M059J (cell line): ENCODE results near the gene ZNF581. TPM values are rescaled to one million over a fixed set of nuclear protein-coding genes. Genes with fewer than 3 reads are reported as not detected.

ENCODE experiments used
- DNase-seq: peaks from one replicate; pipeline ENCODE4 v3.0.0-alpha.2; 2012; ENCODE audit warnings: low read depth
- total RNA-seq: library from RNA; depleted of rRNA; stranded (reverse); fragments of >200 nt; shearing (Covaris generic); gene quantifications from 2 replicates; pipeline ENCODE4 v1.2.3, GENCODE V29; 2014

ZNF581 gene
- total RNA-seq, 1 experiment from 2014 or later = 12.6 TPM

DNA sequence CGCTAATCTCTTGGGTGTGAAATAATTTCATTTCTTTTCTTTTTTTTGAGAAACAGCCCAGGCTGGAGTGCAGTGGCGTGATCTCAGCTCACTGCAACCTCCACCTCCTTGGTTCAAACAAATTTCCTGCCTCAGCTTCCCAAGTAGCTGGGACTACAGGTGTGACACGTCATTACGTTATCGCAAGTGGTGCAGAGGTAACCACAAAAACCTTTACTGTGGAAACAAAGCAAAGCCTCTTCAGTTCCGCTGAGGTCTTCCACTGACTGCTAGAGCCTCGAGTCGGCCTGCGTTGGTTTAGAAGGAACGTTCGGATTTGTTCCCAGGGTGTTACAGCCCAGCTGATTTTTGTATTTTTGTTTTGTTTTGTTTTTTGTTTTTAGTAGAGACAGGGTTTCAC lies 17.1 kb upstream of the ZNF581 start:
- no peak for DNase-seq

DNA sequence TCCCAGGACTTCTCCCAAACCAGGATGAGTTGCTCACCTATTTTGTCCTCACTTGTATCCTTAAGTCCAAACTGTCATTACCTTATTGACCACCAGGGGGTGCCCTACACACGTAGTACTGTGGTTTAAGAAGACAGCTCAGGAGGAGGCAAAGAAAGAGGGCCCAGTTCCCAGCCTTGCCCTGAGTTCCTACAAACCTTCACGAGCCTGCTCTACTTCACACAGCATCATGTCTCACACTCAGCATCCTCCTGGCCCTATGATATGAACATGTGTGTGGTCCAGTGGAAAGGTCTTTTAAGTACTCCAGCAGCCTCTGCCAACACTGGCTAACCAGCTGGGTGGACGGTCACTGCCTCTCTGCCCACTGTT lies 11.0 kb upstream of the ZNF581 start:
- peak; percentile 90 for DNase-seq

DNA sequence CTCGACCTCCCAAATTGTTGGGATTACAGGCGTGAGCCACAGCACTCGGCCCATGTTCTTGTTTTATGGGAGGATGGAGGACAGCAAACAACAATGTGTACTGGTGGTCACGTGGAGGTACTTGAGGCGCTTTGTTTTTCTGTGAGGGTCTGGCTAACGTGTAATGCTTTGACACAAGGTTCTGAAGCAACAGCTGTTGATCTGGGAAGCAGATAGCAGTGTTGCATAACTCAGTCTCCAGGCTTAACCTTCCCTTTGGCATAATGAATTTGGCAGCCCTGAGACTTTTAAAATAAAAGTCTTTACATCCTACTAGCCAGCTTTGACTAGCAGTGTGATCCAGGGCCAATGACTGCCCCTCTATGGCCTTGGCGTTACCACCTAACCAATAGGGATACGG lies 9.6 kb upstream of the ZNF581 start:
- DNase-seq = no peak

DNA sequence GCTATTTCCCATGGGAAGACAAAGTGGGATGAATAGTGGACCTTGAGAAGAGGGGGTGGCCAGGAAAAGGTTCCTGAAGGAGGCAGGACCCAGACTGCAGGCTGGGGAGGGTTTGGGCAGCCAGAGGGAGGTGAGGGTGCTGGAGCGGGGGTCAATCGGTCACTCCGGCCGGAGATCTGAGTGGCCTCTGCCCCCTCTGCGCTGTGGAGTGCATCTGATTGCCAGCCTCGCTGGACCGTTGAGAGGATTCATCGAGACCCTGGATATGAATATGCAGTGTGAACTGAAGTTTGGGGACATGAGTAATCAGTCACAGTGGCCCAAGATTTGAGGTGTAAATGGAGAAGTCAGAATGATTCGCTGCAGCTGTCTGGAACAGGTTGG lies 8.1 kb upstream of the ZNF581 start:
- DNase-seq = no peak

GRCh38 chr19:55635856-55636440 lies 7.5 kb upstream of the ZNF581 start:
- no peak for DNase-seq

- no peak for DNase-seq
Measured at GRCh38 chr19:55636723-55637122, 6.7 kb upstream of the ZNF581 start.

DNA sequence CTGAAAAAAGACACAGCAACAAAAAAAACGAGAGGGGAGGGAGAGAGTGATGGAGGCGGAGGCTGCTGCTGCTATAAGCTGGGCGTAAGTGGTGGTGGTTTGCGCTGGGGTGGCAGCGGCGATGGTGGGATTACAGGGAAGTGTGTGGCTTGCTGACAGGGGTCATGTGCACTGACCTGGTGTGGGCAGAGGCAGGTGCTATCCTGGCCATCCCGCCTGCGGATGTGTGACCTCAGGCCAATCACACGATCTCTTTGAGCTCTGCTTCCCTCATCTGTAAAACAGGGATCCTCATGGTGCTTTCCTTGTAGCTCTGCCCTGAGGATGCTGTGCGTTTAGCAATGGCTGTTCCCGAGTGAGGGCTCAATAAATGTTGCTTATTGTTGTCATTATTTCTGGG lies 5.9 kb upstream of the ZNF581 start:
- no peak for DNase-seq

- peak; percentile 63 for DNase-seq
Measured at GRCh38 chr19:55638864-55639359, 4.5 kb upstream of the ZNF581 start.

- DNase-seq = peak; percentile 34
Measured at GRCh38 chr19:55640043-55640576, 3.3 kb upstream of the ZNF581 start.

DNA sequence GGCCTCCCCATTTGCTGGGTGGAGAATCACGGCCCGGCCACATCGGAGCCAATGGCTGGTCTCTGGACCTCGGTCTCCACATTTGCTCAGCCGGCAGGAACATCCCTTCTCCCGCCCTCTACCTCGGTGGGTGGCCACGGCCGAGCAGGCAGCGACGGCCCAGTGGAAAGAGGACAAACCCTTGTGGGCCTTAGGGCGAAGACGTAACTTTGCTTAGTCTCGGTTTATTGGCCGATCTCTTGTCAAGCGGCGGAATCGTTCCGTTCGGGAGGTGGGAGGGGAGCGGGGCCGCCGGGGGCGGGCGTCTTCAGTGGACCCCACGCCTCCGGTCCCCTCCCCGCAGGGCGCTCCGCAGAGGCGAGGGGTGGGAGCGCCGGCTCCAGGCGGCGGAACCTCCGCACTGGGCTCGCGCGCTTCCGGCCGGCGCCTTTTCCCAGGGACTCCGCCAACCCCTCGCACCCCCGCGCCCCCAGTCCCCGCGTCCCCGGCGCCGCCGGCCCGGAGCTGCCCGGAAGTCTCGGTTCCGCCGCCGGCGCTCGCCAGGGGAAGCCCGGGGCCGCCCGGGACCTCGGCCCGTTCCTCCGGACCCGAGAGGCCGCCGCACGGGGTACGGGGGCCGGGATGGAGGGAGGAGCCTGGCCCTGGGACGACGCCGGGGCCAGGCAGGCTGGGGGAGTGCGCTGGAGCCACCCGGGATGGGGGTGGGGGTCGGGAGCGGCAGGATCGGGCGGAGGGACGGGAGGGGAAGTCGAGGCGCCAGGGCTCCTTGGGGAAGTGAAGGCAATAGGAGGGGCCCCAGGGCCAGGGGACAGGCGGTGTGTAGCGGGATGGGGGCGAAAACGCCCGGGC lies 2.6 kb upstream of the ZNF581 start, which contains the start of gene ZNF580:
TSS of gene ZNF580 (plus strand) at position 426 of the 849 bp plus-strand sequence. CDS start 1,507 bp downstream, outside the sequence.
- peak; percentile 78 for DNase-seq

DNA sequence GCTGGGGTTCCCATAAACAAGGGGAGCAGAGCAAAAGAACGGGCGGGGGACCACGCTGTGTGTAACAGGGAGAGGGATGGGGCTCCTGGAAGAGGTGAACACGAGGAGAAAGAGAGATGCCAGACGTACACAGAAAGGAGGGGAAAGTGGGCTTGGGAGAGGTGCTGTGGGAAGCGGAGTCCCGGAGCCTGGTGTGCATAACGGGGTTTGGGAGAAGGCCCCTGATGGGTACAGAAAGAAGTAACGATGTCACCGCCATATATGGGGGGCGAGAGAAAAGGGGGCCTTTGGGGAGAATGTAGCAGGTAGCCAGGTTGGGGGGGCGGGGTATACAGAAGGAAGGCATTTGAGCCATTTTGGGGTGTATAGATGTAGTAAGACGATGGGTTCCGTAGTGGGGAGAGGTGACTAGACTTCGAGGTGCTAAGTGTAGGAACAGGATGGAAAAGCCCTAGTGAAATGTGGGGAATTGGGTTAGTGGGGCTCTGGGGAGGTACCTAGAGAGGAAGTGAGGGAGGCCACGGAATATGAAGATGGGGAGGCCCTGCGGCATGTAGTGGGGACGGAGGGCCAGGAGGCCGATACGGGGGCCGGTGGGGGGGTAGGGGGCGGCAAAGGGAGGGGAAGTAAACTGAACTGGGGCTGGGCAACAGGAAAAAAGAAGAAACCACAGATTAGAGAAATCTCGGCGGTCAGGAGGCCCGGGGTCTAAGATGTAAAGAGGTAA lies 1.9 kb upstream of the ZNF581 start:
- peak; percentile 58 for DNase-seq

DNA sequence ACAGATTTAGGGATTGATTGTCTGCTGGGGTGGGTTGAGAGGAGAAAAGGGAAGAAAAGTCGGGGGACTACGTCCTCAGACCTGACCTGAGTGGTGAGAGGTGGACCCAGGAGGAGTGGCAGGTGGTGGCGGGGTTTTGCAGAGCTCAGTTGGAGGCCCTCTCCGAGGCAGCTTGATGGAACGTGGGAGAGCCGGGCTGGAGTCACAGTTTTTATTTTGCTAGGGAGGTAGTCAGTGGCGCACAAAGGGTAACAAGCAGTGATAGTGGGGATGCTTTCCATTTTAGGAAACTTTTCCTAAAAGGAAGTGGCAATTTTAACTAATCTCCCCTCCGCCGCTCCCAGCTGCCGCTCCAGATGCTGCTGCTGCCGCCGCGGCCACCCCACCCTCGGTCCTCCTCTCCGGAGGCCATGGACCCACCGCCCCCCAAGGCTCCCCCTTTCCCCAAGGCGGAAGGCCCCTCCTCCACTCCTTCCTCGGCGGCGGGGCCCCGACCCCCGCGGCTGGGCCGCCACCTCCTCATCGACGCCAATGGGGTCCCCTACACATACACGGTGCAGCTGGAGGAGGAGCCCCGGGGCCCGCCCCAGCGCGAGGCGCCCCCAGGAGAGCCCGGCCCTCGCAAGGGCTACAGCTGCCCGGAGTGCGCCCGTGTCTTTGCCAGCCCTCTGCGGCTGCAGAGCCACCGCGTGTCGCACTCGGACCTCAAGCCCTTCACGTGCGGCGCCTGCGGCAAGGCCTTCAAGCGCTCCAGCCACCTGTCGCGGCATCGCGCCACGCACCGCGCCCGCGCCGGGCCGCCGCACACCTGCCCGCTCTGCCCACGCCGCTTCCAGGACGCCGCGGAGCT lies 1.1 kb upstream of the ZNF581 start:
- DNase-seq = peak; percentile 38

DNA sequence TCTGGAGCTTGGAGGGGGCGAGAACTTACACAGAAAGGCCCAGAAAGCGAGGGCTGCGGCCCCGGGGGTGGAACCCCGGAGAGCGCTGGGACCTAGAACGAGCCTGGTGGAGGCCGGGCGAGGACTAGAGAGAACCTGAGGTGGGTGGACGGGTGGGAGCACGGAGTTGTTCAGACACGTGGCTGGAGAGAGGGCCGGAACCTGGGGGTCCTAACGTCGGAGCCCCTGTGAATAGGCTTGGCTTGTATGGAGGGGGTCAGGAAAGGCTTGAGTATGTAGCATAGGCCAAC lies 383 bp downstream of the ZNF581 start:
- DNase-seq = no peak

- no peak for DNase-seq
Measured at GRCh38 chr19:55644191-55644833, 863 bp downstream of the ZNF581 start.

DNA sequence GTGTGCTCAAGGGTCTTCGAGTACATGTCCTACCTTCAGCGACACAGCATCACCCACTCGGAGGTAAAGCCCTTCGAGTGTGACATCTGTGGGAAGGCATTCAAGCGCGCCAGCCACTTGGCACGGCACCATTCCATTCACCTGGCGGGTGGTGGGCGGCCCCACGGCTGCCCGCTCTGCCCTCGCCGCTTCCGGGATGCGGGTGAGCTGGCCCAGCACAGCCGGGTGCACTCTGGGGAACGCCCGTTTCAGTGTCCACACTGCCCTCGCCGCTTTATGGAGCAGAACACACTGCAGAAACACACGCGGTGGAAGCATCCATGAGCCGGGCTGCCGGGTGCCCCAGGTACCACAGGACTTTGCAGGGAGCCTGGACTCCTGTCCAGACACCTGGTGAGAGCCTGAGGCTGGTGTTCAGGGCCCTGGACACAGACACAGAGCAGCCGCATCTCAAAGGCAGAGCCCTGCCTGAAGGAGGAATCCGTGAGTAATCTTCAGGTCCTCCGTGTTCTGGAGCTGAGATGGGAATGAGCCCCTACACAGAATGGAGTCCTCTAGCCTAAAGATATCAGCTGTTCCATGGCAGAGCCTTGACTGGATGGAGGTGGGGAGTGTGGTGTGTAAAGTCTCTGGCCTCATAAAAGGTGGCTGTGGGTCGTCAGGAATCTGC lies 1.5 kb downstream of the ZNF581 start:
- no peak for DNase-seq

- DNase-seq = no peak
Measured at GRCh38 chr19:55645512-55645881, 2.0 kb downstream of the ZNF581 start.

- DNase-seq = no peak
Measured at GRCh38 chr19:55646889-55647731, 3.7 kb downstream of the ZNF581 start.

- peak; percentile 31 for DNase-seq
Measured at GRCh38 chr19:55647732-55648584, 4.5 kb downstream of the ZNF581 start, which contains the start of gene CCDC106. Gene CCDC106, plus strand, starts transcription at chr19:55648212. Its CDS starts 835 bp downstream, at chr19:55649047.
